ENCODE measurements around the gene TREML4.

TREML4 gene

GRCh38 chr6:41255638-41256246, 27.6 kb downstream of the TREML4 start:
- DNase-seq (ENCODE audit: low spot score) = no peak

GRCh38 chr6:41256383-41256782, 28.2 kb downstream of the TREML4 start:
- no peak for DNase-seq (ENCODE audit: low spot score)

DNA sequence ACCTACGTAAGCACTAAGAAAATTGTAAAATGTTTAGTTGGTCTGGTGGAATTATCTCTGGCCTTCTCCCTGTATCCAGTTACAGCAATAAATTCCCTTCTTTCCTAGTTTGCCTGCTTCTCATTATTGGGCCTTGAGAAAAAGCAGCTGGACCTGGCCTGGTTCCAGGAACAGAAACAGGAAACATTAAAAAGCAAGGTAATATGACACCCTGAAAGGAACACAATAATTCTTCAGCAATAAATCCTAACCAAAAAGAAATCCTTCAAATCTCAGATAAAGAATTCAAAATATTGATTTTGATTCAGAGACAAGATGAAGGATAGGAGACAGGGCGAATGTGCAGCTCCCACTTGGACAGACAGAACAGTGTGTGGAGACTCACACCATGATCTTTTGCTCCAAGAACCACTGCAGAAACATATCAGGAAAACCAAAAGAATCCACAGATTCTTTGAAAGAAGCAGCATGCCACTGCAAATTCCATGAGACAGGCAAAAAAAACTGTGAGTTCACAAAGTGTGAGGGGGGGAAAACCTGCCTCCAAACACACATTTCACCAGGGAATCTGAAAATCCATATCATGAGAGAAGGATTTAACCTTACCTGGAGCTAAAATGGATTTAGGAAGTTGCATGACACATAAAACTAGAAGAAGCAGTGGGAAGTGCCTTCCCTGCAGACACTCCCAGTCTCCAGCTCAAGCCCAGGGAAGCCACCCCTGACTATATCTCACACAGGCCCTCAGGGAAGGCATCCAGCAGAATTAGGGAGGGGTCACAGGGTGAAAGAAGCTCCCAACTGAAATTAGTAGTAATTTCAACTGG, 29.4 kb downstream of the TREML4 start:
- no peak for DNase-seq (ENCODE audit: low spot score)

DNA sequence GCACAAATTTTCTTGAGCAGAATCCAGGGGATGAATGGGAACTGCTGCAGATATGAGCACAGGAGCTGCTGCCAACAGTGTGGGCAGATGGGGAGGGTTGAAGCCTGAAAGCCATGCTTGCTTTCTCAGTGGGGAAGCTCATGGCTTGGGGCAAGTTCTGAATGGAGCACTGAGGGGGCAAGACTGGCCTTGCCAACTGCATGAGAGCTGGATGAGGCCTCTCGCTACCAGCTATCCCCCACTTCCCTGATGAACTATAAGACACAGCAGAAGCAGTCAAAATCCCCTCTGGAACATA, 30.0 kb downstream of the TREML4 start:
- no peak for DNase-seq (ENCODE audit: low spot score)

DNA sequence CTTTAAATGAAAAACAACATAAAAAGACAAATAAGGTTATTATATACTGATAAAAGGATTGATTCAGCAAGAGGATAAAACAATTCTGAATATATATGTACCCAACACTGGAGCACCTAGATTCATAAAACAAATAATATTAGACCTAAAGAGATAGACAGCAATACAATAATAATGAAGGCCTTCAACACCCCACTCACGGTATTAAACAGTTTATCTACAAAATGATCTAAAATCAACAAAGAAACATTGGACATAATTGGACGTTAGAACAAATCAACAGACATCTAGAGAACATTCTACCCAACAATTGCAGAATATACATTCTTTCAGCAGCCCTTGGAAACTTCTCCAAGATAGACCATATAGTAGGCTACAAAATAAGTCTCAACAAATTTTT, 34.3 kb downstream of the TREML4 start:
- no peak for DNase-seq (ENCODE audit: low spot score)

GRCh38 chr6:41263267-41263666, 35.1 kb downstream of the TREML4 start:
- no peak for DNase-seq (ENCODE audit: low spot score)

- no peak for DNase-seq (ENCODE audit: low spot score)
Observed at GRCh38 chr6:41266541-41266940, 38.4 kb downstream of the TREML4 start.

- DNase-seq (ENCODE audit: low spot score) = no peak
Observed at GRCh38 chr6:41268478-41268877, 40.3 kb downstream of the TREML4 start.

- no peak for DNase-seq (ENCODE audit: low spot score)
Observed at GRCh38 chr6:41269166-41269565, 41.0 kb downstream of the TREML4 start.

GRCh38 chr6:41269716-41270115, 41.6 kb downstream of the TREML4 start:
- no peak for DNase-seq (ENCODE audit: low spot score)

DNA sequence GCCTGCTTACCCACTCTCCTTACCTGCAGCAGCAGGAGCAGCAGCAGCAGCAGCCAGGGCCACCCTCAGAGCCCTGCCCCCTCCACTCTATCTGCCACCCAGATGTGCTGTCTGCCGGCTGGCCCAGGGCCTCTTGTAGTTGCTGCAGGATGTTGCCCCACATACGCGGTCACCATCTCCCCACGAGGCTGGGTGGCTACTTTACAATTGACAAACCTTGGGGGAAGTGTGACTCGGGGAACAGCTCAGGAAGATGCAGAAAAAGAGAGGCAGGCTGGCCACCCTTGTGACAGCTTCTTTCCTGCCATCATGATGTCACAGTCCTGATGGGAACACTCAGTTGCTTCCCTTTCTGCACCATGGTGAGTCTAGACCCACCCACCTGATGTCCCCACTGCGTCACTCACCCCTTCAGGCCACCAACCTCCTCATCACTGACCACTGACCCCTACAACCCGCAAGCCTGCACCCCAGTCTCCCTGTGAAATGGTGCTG, 43.8 kb downstream of the TREML4 start:
- DNase-seq (ENCODE audit: low spot score) = no peak

DNA sequence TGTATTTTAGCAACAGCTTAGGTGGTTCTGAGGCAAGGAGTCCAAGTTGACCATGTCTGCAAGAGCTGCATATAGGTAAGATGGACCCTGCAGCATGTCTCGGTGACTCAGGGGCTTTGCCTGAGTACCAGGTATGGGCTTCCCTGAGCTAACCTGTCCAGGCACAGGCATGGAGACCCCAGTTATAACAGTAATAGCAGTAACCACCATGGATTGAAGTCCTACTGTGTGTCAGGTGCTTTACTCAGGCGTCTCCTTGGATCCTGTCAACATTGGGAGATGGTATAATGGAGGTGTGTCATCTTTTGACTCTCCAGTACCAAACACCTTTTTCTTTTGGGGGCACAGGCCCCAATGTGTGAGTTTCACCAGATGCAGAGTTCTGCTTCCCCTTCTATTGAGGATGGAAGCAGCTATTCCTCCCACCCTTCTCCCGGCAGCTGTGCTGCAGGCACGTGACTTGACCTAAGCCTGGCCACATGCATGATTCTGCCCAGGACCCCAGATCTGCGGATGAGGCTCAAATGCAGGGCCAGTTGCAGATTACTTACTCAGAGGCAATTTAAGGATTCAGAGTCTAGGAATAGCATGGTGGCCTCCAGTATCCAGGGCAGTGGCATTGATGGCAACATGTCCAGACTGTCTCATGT, 44.6 kb downstream of the TREML4 start:
- DNase-seq (ENCODE audit: low spot score) = no peak

DNA sequence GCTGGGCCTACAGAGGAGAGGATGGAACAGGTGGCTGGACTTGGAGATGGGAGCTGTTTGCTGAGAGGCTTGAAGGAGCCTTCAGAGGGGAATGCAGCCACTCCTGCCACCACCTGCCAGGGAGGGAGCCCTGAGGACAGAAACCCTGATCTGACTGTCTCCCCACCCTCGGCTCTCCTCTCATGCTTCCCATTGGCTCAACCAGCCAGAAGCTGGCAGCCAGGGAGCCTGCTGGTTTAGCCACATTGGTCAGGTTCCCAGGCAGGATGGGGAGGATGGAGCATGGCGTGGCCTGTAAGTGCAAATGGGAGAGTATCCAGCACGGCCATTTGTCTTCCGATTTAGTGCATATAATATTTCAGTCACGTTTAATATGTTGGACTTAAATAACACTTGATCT, 45.6 kb downstream of the TREML4 start:
- DNase-seq (ENCODE audit: low spot score) = no peak

- no peak for DNase-seq (ENCODE audit: low spot score)
Observed at GRCh38 chr6:41274256-41274655, 46.1 kb downstream of the TREML4 start.

- DNase-seq (ENCODE audit: low spot score) = no peak
Observed at GRCh38 chr6:41275489-41275888, 47.3 kb downstream of the TREML4 start.

DNA sequence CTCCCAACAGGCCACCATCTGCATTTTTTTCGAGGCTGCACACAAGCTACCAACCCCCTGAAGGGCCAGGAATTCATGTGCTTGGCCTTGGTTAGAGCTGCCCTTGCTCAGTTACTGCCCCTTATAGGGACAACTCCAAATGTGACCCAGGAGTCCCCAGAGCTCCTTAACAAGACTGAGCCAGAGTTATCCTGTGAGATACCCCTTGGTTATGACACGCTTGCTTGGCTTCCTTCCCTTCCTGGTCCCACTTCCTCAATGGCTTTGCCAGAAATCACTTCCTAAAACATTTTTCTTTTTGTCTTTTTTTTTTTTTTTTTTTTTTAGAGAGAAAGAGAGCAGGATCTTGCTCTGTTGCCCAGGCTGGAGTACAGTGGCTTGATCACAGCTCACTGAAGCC, 49.5 kb downstream of the TREML4 start:
- DNase-seq (ENCODE audit: low spot score) = no peak

- DNase-seq (ENCODE audit: low spot score) = peak; percentile 68
Observed at GRCh38 chr6:41278699-41279405, 50.7 kb downstream of the TREML4 start.

DNA sequence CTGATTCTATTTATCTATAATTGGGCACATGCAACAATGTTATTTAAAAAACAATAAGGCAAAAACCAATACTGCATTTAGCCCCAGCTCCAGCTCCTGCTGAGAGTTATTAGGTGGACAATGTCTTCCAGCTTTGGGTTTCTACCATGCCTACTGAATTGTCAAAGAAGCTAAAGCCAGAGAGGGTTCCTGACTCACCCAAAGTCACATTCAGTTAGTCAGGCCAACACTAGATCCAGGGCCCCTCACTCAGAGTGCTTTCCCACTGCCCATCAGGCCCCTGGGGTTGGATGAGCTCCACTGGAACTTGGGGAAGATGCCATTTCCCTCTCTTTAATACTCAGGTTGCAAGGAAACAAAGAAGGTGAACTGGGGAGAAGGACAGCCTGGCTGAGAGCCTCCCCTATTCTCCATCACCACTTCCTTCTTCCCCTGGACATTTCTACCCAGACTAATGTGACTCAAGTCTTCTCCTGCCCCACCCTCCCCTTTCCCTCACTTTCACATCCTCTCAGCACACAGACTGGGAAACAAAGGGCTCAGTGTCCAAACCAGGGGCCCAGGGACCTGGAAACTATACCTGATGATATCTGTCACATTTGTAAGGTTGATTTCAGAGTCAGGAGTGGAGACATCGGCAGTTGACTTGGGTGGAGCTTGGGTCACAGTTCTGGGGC, 52.4 kb downstream of the TREML4 start:
- no peak for DNase-seq (ENCODE audit: low spot score)

GRCh38 chr6:41283600-41283999, 55.5 kb downstream of the TREML4 start:
- DNase-seq (ENCODE audit: low spot score) = no peak

GRCh38 chr6:41284726-41285125, 56.6 kb downstream of the TREML4 start:
- DNase-seq (ENCODE audit: low spot score) = no peak

DNA sequence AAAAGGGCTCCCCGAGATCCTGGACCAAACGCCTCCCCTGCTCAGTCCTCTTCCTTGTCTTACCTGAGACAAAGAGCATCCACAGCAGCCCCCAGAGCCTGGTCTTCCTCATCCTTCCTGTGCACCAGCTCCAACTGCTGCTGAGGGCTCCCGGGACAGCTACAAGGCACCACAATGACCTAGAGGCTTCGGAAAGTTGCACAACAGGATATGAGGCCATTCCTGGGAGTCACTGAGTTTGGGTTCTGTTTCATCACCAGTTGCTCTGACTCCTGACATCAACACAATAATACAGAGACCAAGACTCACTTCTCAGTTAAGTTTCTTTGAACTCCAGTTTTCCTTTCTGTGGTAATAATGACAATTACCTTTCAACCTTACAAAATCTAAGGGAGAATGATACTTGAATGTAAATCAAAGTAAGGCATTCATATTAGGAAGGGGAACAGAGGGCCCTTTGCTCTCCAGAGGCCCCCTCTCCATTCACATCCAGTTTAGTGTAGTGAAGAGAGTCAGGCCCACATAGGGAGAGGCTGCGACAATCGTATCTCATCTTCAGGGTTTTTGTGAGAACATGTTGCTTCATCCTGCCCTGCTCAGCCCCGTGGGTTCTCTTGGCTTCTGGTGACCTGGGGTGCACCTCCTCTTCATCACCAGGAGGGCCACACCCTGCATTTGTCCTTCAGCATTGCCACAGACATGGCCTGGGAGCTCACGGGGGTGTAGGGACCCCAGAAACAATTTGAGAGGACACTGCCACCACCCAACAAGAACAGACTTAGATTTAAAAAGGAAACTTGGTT, 58.6 kb downstream of the TREML4 start, which contains the start of gene TREM1:
Gene TREM1, minus strand, starts transcription at position 139 of the 803 bp plus-strand sequence. Its CDS starts 27 bp downstream, at position 112.
- DNase-seq (ENCODE audit: low spot score) = peak; percentile 62

Measured in RKO (cell line).